GM10266 (cell line): ENCODE results near the gene PTH1R.

ENCODE experiments used
- DNase-seq: peaks from one replicate; pipeline ENCODE4 v3.0.0; 2012; ENCODE audit errors: extremely low spot score
- TF ChIP-seq, protein P1 (sequence below): IDR thresholded peaks from 2 replicates; pipeline ENCODE4 v1.5.1; 2012; ENCODE audit warnings: mild to moderate bottlenecking, low read depth; ENCODE audit not compliant: control insufficient read depth, insufficient read depth; ENCODE audit errors: missing control alignments

Gene PTH1R

DNA sequence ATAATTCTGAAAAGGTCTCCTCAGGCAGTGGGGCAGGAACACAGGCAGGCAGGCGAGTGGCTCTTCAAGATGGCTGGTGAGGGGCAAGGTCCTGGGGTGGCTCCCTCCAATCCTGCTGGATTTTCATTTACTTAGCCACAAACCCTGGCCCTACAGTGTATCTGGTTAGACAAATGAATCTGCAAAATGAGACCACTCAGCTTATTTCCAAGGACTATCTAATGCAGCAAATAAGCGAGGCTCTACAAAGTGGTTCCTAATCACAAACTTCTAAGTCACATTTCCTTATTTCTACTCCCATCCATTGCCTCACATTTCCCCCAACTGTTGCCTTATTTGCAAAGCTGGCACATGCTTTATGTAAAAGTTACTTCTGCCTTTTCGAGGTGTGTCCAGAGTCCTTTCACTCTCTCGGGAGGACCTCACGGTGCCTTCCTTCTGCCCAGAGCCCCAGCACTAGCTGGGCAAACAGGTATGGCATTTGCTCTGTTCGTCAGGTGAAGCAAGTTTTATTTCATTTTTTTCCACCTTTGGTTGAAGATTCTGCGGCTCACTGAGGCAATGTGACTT is 58.6 kb downstream of the PTH1R start:
- DNase-seq = no peak
- TF ChIP-seq, protein P1, sequence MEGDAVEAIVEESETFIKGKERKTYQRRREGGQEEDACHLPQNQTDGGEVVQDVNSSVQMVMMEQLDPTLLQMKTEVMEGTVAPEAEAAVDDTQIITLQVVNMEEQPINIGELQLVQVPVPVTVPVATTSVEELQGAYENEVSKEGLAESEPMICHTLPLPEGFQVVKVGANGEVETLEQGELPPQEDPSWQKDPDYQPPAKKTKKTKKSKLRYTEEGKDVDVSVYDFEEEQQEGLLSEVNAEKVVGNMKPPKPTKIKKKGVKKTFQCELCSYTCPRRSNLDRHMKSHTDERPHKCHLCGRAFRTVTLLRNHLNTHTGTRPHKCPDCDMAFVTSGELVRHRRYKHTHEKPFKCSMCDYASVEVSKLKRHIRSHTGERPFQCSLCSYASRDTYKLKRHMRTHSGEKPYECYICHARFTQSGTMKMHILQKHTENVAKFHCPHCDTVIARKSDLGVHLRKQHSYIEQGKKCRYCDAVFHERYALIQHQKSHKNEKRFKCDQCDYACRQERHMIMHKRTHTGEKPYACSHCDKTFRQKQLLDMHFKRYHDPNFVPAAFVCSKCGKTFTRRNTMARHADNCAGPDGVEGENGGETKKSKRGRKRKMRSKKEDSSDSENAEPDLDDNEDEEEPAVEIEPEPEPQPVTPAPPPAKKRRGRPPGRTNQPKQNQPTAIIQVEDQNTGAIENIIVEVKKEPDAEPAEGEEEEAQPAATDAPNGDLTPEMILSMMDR = no peak

DNA sequence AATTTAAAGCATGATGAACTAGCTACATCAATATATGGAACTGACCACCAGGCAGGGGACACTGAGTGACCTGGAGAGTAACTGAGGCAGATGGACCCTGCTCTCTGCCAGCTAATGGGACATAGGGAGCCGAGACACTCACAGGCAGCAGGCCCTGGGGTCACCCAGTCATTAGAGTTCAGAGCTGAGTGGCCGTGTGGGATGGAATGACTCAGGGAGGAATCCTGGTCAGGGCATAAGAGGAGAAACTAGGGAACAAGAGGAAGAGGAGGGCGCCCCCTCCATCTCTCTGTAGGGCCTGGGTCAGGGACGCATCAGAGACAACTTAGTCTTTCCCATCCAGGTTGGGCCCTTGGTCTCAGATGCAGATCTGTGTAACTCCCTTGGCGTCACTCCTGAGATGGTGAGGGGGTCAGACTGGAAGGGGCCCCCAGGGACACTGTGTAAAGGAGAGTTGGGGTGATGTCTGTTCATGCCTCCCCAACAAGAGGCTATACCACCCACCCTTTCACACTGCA is 59.3 kb downstream of the PTH1R start:
- DNase-seq = no peak
- TF ChIP-seq, protein P1 = no peak

DNA sequence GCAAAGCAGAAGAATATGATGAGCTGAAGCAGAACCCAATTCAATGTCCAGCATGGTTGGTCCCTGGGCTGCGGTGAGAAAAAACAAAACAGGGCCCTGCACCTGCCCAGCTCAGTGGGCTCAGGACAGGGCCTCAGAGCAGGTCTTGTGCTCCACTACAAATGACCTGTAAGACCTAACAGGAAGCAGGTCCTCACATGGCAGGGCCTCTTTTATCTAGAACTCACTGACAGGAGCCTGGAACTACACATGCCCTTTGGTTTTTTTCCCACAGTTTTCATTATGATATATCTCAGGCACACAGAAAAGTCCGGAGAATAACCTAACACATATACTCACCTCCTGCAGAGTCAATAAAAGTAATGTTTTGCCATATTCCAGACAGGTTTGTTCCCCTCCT is 60.6 kb downstream of the PTH1R start:
- TF ChIP-seq, protein P1 = no peak
- no peak for DNase-seq

DNA sequence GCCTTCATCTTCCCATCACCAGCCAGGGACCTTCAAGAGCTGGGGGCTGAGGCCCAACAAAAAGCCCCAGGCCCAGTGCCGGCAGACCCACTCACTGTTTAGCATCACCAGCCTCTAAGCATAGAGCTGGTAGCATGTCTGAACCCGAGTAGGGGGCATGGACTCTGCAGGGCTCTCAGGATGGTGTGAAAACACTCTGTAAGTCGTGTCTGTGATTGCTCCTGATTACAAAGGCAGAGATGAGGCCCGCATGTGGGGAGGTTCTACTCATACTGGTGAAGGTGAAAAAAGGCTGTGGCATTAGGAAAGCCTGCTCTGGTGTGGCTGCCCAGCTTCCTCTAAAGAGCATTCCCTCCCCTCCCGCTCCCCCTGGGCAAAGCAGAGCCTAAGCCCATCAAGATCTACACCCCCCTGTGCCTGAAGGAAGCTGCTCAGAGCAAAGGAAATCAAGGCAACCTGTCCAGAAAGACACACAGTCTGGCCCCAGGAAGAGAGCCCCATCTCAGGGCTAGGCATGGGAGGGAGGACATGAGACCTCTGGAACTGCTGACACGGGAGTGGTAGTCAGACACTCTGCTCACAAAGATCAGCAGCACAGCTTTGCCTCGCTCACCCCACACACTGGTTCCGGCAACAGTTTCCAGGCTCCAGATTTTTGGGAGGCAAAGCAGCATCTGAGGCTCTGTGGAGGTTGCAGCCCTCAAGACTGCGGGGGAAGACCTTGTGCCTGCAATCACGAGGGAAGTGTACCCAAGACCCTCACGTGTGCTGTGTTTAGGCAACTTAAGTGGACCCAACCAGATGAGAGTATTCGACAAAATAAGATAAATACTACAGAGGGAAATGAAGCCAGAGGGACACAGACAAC is 62.3 kb downstream of the PTH1R start:
- no peak for DNase-seq
- TF ChIP-seq, protein P1 = no peak

DNA sequence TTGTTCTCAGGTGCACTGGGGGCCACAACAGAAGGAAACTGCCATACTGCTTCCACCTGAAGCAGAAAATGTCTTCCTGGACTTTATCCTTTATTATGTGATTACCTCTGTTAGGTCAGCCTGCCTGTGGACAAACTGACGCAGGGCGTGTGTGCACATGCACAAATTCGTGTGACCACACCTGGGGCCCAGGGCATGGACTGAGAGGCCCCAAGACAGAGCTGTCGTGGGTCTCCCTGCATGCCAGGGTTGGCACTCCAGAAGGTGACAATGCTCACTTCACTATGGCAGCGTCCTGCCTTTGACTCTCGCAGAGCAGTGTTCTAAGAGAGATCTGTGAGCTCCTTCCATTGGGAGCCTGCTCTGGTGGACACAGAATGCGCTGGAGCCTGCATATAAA is 64.6 kb downstream of the PTH1R start:
- TF ChIP-seq, protein P1 = no peak

DNA sequence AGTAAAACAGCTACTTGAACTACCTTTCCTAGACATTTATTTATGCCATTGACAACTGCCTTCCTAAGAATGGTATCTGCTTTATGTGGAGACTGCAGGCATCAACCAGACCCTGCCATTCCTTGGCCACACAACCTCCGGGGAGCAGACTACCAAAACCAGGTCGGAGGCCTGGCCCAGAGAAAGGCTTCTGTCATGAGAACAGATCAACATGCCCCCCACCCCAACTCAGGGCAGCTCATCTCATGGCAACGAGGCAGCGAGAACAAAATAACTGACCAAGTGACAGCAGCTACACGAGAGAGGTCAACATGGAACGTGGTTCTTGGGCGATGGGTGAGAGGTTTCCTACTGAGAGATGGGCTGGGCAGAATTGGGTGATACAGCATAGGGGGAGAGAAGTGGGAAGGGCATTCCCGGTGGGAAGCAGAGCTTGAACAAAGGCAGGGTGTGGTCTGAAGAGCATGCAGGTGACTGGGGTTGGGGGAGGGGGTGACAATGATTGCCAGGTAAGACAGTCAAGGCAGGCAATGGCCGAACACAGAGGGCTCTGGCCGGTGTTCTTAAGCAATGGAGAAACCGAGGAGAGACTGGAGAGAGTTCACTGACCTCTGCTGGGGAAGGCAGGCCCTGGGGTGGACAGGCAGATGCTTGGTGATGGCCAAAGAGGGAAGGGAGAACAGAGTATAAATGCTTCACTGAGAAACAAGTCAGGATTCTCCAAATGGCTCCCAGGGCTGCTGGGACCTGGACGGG is 65.1 kb downstream of the PTH1R start:
- no peak for DNase-seq
- TF ChIP-seq, protein P1 = no peak

More for the DNA sequence above, 64.6 kb downstream of the PTH1R start:
- no peak for DNase-seq
